AG09309 (cell line): ENCODE data around the gene CACNA1A.

Experiments
- DNase-seq: peaks from one replicate; pipeline ENCODE4 v3.0.0-alpha.2; 2010; ENCODE audit warnings: low read depth
- H3K4me3 ChIP-seq: 2 replicates; pipeline ENCODE4 v1.5.1; 2011; ENCODE audit warnings: mild to moderate bottlenecking, low read depth, low read length, moderate library complexity; ENCODE audit not compliant: control insufficient read depth
- CTCF ChIP-seq: IDR thresholded peaks from 2 replicates; pipeline ENCODE4 v1.5.1; 2011; ENCODE audit warnings: mild to moderate bottlenecking, low read depth, low read length, inconsistent platforms; ENCODE audit not compliant: insufficient read depth, control insufficient read depth; ENCODE audit errors: missing control alignments

Gene CACNA1A

GRCh38 chr19:13282486-13283065 lies 223.7 kb downstream of the CACNA1A start:
- no peak overlapping the region for H3K4me3 ChIP-seq
- TF ChIP-seq CTCF = no peak
- DNase-seq = no peak

GRCh38 chr19:13281567-13282291 lies 224.6 kb downstream of the CACNA1A start:
- TF ChIP-seq CTCF = no peak
- H3K4me3 ChIP-seq = no peak overlapping the region
- no peak for DNase-seq

GRCh38 chr19:13277104-13277809 lies 229.0 kb downstream of the CACNA1A start:
- DNase-seq = peak; percentile 28
- TF ChIP-seq CTCF = peak; percentile 47
- no peak overlapping the region for H3K4me3 ChIP-seq

- DNase-seq = no peak
- no peak overlapping the region for H3K4me3 ChIP-seq
- TF ChIP-seq CTCF = no peak
These were observed 231.1 kb downstream of the CACNA1A start for GRCh38 chr19:13275016-13275722.

- TF ChIP-seq CTCF = no peak
- no peak for DNase-seq
- no peak overlapping the region for H3K4me3 ChIP-seq
These were observed 235.7 kb downstream of the CACNA1A start for GRCh38 chr19:13270514-13271105.

- no peak for DNase-seq
- TF ChIP-seq CTCF = no peak
- H3K4me3 ChIP-seq = no peak overlapping the region
These were observed 236.9 kb downstream of the CACNA1A start for GRCh38 chr19:13269348-13269747.
